H9 (cell line): ENCODE results near the gene PTPRN2. TPM values are rescaled to one million over a fixed set of nuclear protein-coding genes. Genes with fewer than 3 reads are reported as not detected.

Source experiments
- DNase-seq: peaks from one replicate; pipeline ENCODE4 v3.0.0-alpha.2; 2017
- H2AFZ ChIP-seq: one replicate; pipeline ENCODE4 v1.6.1; 2013; ENCODE audit warnings: mild to moderate bottlenecking, low read length, control low read depth, moderate library complexity
- H2AK5ac ChIP-seq: 2 replicates; pipeline ENCODE4 v1.6.1; 2013; ENCODE audit warnings: low read length, control low read depth, mixed read lengths; ENCODE audit not compliant: insufficient read length
- H2BK120ac ChIP-seq: one replicate; pipeline ENCODE4 v1.6.1; 2013; ENCODE audit warnings: low read depth, mild to moderate bottlenecking, low read length, control low read depth, inconsistent platforms; ENCODE audit not compliant: poor library complexity, severe bottlenecking
- H2BK12ac ChIP-seq: 2 replicates; pipeline ENCODE4 v1.6.1; 2013; ENCODE audit warnings: low read length, control low read depth, mixed read lengths, low read depth; ENCODE audit not compliant: insufficient read length
- H2BK15ac ChIP-seq: 2 replicates; pipeline ENCODE4 v1.6.1; 2013; ENCODE audit warnings: low read depth, low read length, control low read depth
- H2BK20ac ChIP-seq: one replicate; pipeline ENCODE4 v1.6.1; 2013; ENCODE audit warnings: low read depth, mild to moderate bottlenecking, low read length, control low read depth, inconsistent platforms; ENCODE audit not compliant: poor library complexity, severe bottlenecking
- H2BK5ac ChIP-seq: 2 replicates; pipeline ENCODE4 v1.6.1; 2013; ENCODE audit warnings: low read length, control low read depth, mixed read lengths; ENCODE audit not compliant: insufficient read length
- H3K14ac ChIP-seq: 2 replicates; pipeline ENCODE4 v1.6.1; 2013; ENCODE audit warnings: low read length, control low read depth; ENCODE audit not compliant: insufficient read depth
- H3K18ac ChIP-seq: 2 replicates; pipeline ENCODE4 v1.6.1; 2013; ENCODE audit warnings: low read depth, mild to moderate bottlenecking, mixed read lengths, low read length, control low read depth; ENCODE audit not compliant: insufficient read length
- H3K23ac ChIP-seq: 2 replicates; pipeline ENCODE4 v1.6.1; 2013; ENCODE audit warnings: low read length, control low read depth, mixed read lengths, low read depth; ENCODE audit not compliant: insufficient read length
- H3K23me2 ChIP-seq: 2 replicates; pipeline ENCODE4 v1.6.1; 2013; ENCODE audit warnings: low read depth, mild to moderate bottlenecking, mixed read lengths, low read length, control low read depth; ENCODE audit not compliant: insufficient read length, poor library complexity, severe bottlenecking
- H3K27ac ChIP-seq: 2 replicates; pipeline ENCODE4 v1.5.1; 2013; ENCODE audit warnings: low read length, control low read depth, mixed read lengths, low read depth; ENCODE audit not compliant: insufficient read length
- H3K27me3 ChIP-seq: 2 replicates; pipeline ENCODE4 v1.6.1; 2013; ENCODE audit warnings: low read length, control low read depth, inconsistent platforms; ENCODE audit not compliant: insufficient read depth
- H3K4ac ChIP-seq: 2 replicates; pipeline ENCODE4 v1.6.1; 2013; ENCODE audit warnings: low read depth, mild to moderate bottlenecking, control low read depth, inconsistent platforms, low read length, moderate library complexity
- H3K4me1 ChIP-seq: 2 replicates; pipeline ENCODE4 v1.6.1; 2013; ENCODE audit warnings: low read length, control low read depth, inconsistent platforms; ENCODE audit not compliant: insufficient read depth
- H3K4me2 ChIP-seq: 2 replicates; pipeline ENCODE4 v1.6.1; 2013; ENCODE audit warnings: low read length, control low read depth, mixed read lengths; ENCODE audit not compliant: insufficient read length, insufficient read depth
- H3K56ac ChIP-seq: 2 replicates; pipeline ENCODE4 v1.6.1; 2013; ENCODE audit warnings: low read depth, mild to moderate bottlenecking, mixed read lengths, low read length, control low read depth; ENCODE audit not compliant: insufficient read length
- H3K79me1 ChIP-seq: 2 replicates; pipeline ENCODE4 v1.6.1; 2013; ENCODE audit warnings: low read depth, mild to moderate bottlenecking, moderate library complexity, low read length, control low read depth, inconsistent platforms; ENCODE audit not compliant: insufficient read depth, poor library complexity, severe bottlenecking
- H3K79me2 ChIP-seq: 2 replicates; pipeline ENCODE4 v1.6.1; 2013; ENCODE audit warnings: low read length, control low read depth, inconsistent platforms; ENCODE audit not compliant: insufficient read depth
- H3K9ac ChIP-seq: 2 replicates; pipeline ENCODE4 v1.6.1; 2013; ENCODE audit warnings: low read length, control low read depth, mixed read lengths; ENCODE audit not compliant: insufficient read length; ENCODE audit errors: extremely low read depth
- H3K9me3 ChIP-seq: one replicate; pipeline ENCODE4 v1.6.1; 2013; ENCODE audit warnings: low read depth, low read length, inconsistent platforms; ENCODE audit not compliant: control insufficient read depth
- H3T11ph ChIP-seq: one replicate; pipeline ENCODE4 v1.6.1; 2013; ENCODE audit warnings: mild to moderate bottlenecking, low read length, control low read depth, inconsistent platforms
- H4K20me1 ChIP-seq: one replicate; pipeline ENCODE4 v1.6.1; 2013; ENCODE audit not compliant: control insufficient read depth, insufficient read length, insufficient read depth
- H4K5ac ChIP-seq: 2 replicates; pipeline ENCODE4 v1.6.1; 2013; ENCODE audit warnings: low read depth, mild to moderate bottlenecking, mixed read lengths, low read length, control low read depth; ENCODE audit not compliant: insufficient read length
- H4K8ac ChIP-seq: replicated peaks from 2 replicates; pipeline ENCODE4 v1.6.1; 2013; ENCODE audit warnings: low read length, control low read depth, mixed read lengths, low read depth; ENCODE audit not compliant: insufficient read length
- H4K91ac ChIP-seq: 2 replicates; pipeline ENCODE4 v1.6.1; 2013; ENCODE audit warnings: low read depth, mild to moderate bottlenecking, moderate library complexity, mixed read lengths, low read length, control low read depth; ENCODE audit not compliant: insufficient read length
- H3K27ac Mint-ChIP-seq, 3 experiments: 2 replicates in 2 of 3; 3 replicates in 1 of 3; pipeline ENCODE4 v1.8.0; 2020 to 2021; ENCODE audit warnings: mixed read lengths in 3 of 3, mild to moderate bottlenecking in 1 of 3, moderate library complexity in 1 of 3
- H3K27me3 Mint-ChIP-seq: 2 replicates; pipeline ENCODE4 v1.8.0; 2021; ENCODE audit warnings: low read depth, mild to moderate bottlenecking, moderate library complexity, mixed read lengths
- H3K36me3 Mint-ChIP-seq, 3 experiments: 2 replicates in 2 of 3; 3 replicates in 1 of 3; pipeline ENCODE4 v1.8.0; 2020 to 2021; ENCODE audit warnings: low read depth in 3 of 3, mixed read lengths in 3 of 3; ENCODE audit not compliant: insufficient read depth in 1 of 3
- H3K4me1 Mint-ChIP-seq, 2 experiments: 2 replicates each; pipeline ENCODE4 v1.8.0; 2020; ENCODE audit warnings: mixed read lengths in 2 of 2
- H3K4me3 Mint-ChIP-seq, 2 experiments: 2 replicates in 1 of 2; 3 replicates in 1 of 2; pipeline ENCODE4 v1.8.0; 2020 to 2021; ENCODE audit warnings: mild to moderate bottlenecking in 2 of 2, mixed read lengths in 2 of 2, moderate library complexity in 1 of 2
- H3K9me3 Mint-ChIP-seq, 2 experiments: 2 replicates in 1 of 2; 3 replicates in 1 of 2; pipeline ENCODE4 v1.8.0; 2020; ENCODE audit warnings: mild to moderate bottlenecking in 2 of 2, mixed read lengths in 2 of 2, moderate library complexity in 1 of 2
- CTCF ChIP-seq: fragments of 200-600 bp; sonication (generic); conservative IDR thresholded peaks from 3 replicates; pipeline ENCODE4 v1.8.0; 2021; ENCODE audit warnings: antibody characterized with exemption, mild to moderate bottlenecking
- WGBS: extraction: QIAGEN DNeasy Blood & Tissue Kit; methylation state at CpG from one replicate; pipeline ENCODE4 v1.1.7; 2013; ENCODE audit warnings: missing lambda C conversion rate, low lambda C conversion rate, mixed read lengths; ENCODE audit not compliant: insufficient read length; ENCODE audit errors: extremely low coverage; 5-methylcytosine and 5-hydroxymethylcytosine counted together
- total RNA-seq: library from RNA; stranded (reverse); gene quantifications from 2 replicates; pipeline ENCODE4 v1.2.1, GENCODE V29; 2021

Gene PTPRN2
- total RNA-seq, 1 experiment from 2014 or later: 5.2 TPM

- Histone ChIP-seq H4K8ac (no peak overlapping the region), H2BK120ac (no peak overlapping the region), H2AFZ (no peak overlapping the region), H2BK5ac (no peak overlapping the region), H3K4me2 (no peak overlapping the region), H3K27ac (no peak overlapping the region), H3K27me3 (no peaks in the 10 kb centered on the region), H3K56ac (no peak overlapping the region), H2BK20ac (no peak overlapping the region), H3K79me2 (no peaks in the 10 kb centered on the region), H3K23ac (no peak overlapping the region), H3K18ac (no peak overlapping the region), H3K9me3 (no peaks in the 10 kb centered on the region), H4K5ac (no peak overlapping the region), H4K20me1 (no peaks in the 10 kb centered on the region), H2BK15ac (no peak overlapping the region), H3K4ac (no peak overlapping the region), H3K14ac (no peak overlapping the region), H3K79me1 (no peaks in the 10 kb centered on the region), H4K91ac (no peak overlapping the region), H3T11ph (no peak overlapping the region), H2AK5ac (no peak overlapping the region), H3K23me2 (no peaks in the 10 kb centered on the region), H3K4me1 (no peaks in the 10 kb centered on the region), H3K9ac (no peak overlapping the region), H2BK12ac (no peak overlapping the region)
- Mint-ChIP-seq H3K4me1 (peaks cover 25 to 29% of the 10 kb centered on the region in 2 experiments), H3K27me3 (no peaks in the 10 kb centered on the region; the same call in 1 of the 2 replicates), H3K36me3 (no peaks in the 10 kb centered on the region; a peak in 1 of 7 replicates), H3K27ac (peak overlapping the region in 1 of 3 experiments; percentile 72; a peak in 1 of 7 replicates), H3K4me3 (no peak overlapping the region), H3K9me3 (no peaks in the 10 kb centered on the region)
- WGBS: no CpG with 5 or more reads among the region's 12 CpGs
- no peak for TF ChIP-seq CTCF
- no peak for DNase-seq
Observed at GRCh38 chr7:158257001-158257400, 330.6 kb downstream of the PTPRN2 start.
